SK-N-SH (cell line): ENCODE measurements around the gene AP2S1. TPM values are rescaled to one million over a fixed set of nuclear protein-coding genes. Genes with fewer than 3 reads are reported as not detected.
A peak's percentile ranks its signal among the peaks of the same experiment; 100 is the strongest.

Experiments used
- CTCF ChIA-PET: fragments of 300-600, 350-600 bp; formaldehyde crosslinking; extraction: SDS; loops from one replicate; lab custom pipeline; 2021; lab: Yijun Ruan, JAX
- POLR2A ChIA-PET: fragments of 350-600 bp; sonication (Branson Sonifier 250); formaldehyde crosslinking; extraction: SDS; loops from one replicate; lab custom pipeline; 2020; ENCODE audit warnings: antibody characterized with exemption, inconsistent platforms; lab: Yijun Ruan, JAX
- DNase-seq: peaks from one replicate; pipeline ENCODE4 v3.0.0; 2012
- H2AFZ ChIP-seq: fragments of 200-600 bp; sonication (generic); 2 replicates; pipeline ENCODE4 v1.8.1; 2016; ENCODE audit warnings: antibody characterized with exemption, mild to moderate bottlenecking, low read depth
- H3F3A ChIP-seq: fragments of 200-600 bp; sonication (generic); replicated peaks from 2 replicates; pipeline ENCODE3; 2016; ENCODE audit warnings: antibody characterized with exemption, mild to moderate bottlenecking; ENCODE audit not compliant: insufficient read depth
- H3K27ac ChIP-seq, 2 experiments: fragments of 200-500 bp in 1 of 2; fragments of 200-600 bp in 1 of 2; sonication (Bioruptor generic) in 1 of 2; sonication (generic), shearing (Covaris generic) in 1 of 2; 2 replicates each; pipeline versions ENCODE4 v1.5.1 to v1.6.1; 2014 to 2016; ENCODE audit warnings: low read depth in 2 of 2, inconsistent platforms in 1 of 2, low read length in 1 of 2, mild to moderate bottlenecking in 1 of 2, mixed read lengths in 1 of 2
- H3K27me3 ChIP-seq: fragments of 200-600 bp; sonication (generic), shearing (Covaris generic); 2 replicates; pipeline ENCODE4 v1.6.1; 2016; ENCODE audit warnings: mixed run types; ENCODE audit not compliant: insufficient read depth
- H3K36me3 ChIP-seq, 2 experiments: fragments of 200-500 bp in 1 of 2; fragments of 200-600 bp in 1 of 2; sonication (Bioruptor generic) in 1 of 2; sonication (generic) in 1 of 2; replicated peaks in 1 of 2; 2 replicates each; pipeline versions ENCODE3 to v1.5.1; 2014 to 2016; ENCODE audit warnings: low read length in 1 of 2, mild to moderate bottlenecking in 1 of 2; ENCODE audit not compliant: insufficient read depth in 2 of 2, control insufficient read depth in 1 of 2
- H3K4me1 ChIP-seq, 2 experiments: fragments of 200-500 bp in 1 of 2; fragments of 200-600 bp in 1 of 2; sonication (Bioruptor generic) in 1 of 2; sonication (generic), shearing (Covaris generic) in 1 of 2; 2 replicates each; pipeline versions ENCODE4 v1.5.1 to v1.6.1; 2014 to 2016; ENCODE audit warnings: low read depth in 1 of 2, low read length in 1 of 2, mixed run types in 1 of 2; ENCODE audit not compliant: insufficient read depth in 2 of 2, control insufficient read depth in 1 of 2
- H3K4me2 ChIP-seq: fragments of 200-600 bp; sonication (generic), shearing (Covaris generic); 2 replicates; pipeline ENCODE4 v1.6.1; 2017; ENCODE audit warnings: mixed run types
- H3K4me3 ChIP-seq, 2 experiments: fragments of 200-500 bp in 1 of 2; fragments of 200-600 bp in 1 of 2; sonication (Bioruptor generic) in 1 of 2; sonication (generic), shearing (Covaris generic) in 1 of 2; 2 replicates each; pipeline versions ENCODE4 v1.5.1 to v1.8.1; 2014 to 2016; ENCODE audit warnings: low read depth in 2 of 2, inconsistent platforms in 1 of 2, low read length in 1 of 2, mild to moderate bottlenecking in 1 of 2, mixed read lengths in 1 of 2, moderate library complexity in 1 of 2
- H3K79me2 ChIP-seq: fragments of 200-600 bp; sonication (generic); 2 replicates; pipeline ENCODE4 v1.8.1; 2017; ENCODE audit warnings: mild to moderate bottlenecking; ENCODE audit not compliant: insufficient read depth
- H3K9ac ChIP-seq: fragments of 200-600 bp; sonication (generic); 2 replicates; pipeline ENCODE4 v1.6.1; 2017; ENCODE audit warnings: mixed run types
- H3K9me2 ChIP-seq: fragments of 200-600 bp; sonication (generic); 2 replicates; pipeline ENCODE4 v1.6.1; 2017; ENCODE audit warnings: mixed run types
- H3K9me3 ChIP-seq: fragments of 200-600 bp; sonication (generic); 2 replicates; pipeline ENCODE4 v1.6.1; 2017; ENCODE audit warnings: mixed run types, mild to moderate bottlenecking, moderate library complexity
- H4K20me1 ChIP-seq: fragments of 200-600 bp; sonication (generic); 2 replicates; pipeline ENCODE4 v1.6.1; 2017; ENCODE audit warnings: mild to moderate bottlenecking, mixed run types; ENCODE audit not compliant: insufficient read depth
- CTCF ChIP-seq: fragments of 200-600 bp; sonication (generic); IDR thresholded peaks from 2 replicates; pipeline ENCODE4 v1.6.1; 2017; ENCODE audit warnings: antibody characterized with exemption, mild to moderate bottlenecking, moderate library complexity
- EP300 ChIP-seq, 2 experiments: IDR thresholded peaks; 2 replicates each; pipeline versions ENCODE4 v1.4.0 to v1.6.1; 2012; ENCODE audit warnings: borderline replicate concordance in 1 of 2, low read depth in 1 of 2, low read length in 1 of 2
- EZH2phosphoT487 ChIP-seq: fragments of 200-600 bp; sonication (generic); IDR thresholded peaks from 2 replicates; pipeline ENCODE4 v1.6.1; 2017; ENCODE audit warnings: low read depth, mixed run types, mild to moderate bottlenecking, antibody characterized with exemption, moderate library complexity, borderline replicate concordance
- FOXJ3 ChIP-seq: sonication (generic); formaldehyde crosslinking; IDR thresholded peaks from 2 replicates; pipeline ENCODE4 v1.5.1; 2020; ENCODE audit warnings: mild to moderate bottlenecking, missing genetic modification reagents
- GABPA ChIP-seq: IDR thresholded peaks from 2 replicates; pipeline ENCODE4 v1.4.0; 2012; ENCODE audit warnings: low read depth, mild to moderate bottlenecking
- GATA2 ChIP-seq: sonication (generic); formaldehyde crosslinking; IDR thresholded peaks from 2 replicates; pipeline ENCODE4 v1.5.0; 2020; ENCODE audit warnings: mild to moderate bottlenecking, missing genetic modification reagents
- JUND ChIP-seq: IDR thresholded peaks from 2 replicates; pipeline ENCODE4 v1.4.0; 2012
- MEF2A ChIP-seq: IDR thresholded peaks from 2 replicates; pipeline ENCODE4 v1.4.0; 2012; ENCODE audit warnings: low read depth, borderline replicate concordance
- NFIC ChIP-seq: IDR thresholded peaks from 2 replicates; pipeline ENCODE4 v1.4.0; 2012; ENCODE audit warnings: borderline replicate concordance
- NRF1 ChIP-seq: IDR thresholded peaks from 2 replicates; pipeline ENCODE4 v1.6.1; 2012; ENCODE audit warnings: low read depth, mild to moderate bottlenecking, low read length
- RAD21 ChIP-seq: IDR thresholded peaks from 2 replicates; pipeline ENCODE4 v1.6.1; 2012; ENCODE audit warnings: mild to moderate bottlenecking, low read length
- RCOR1 ChIP-seq: fragments of 150-350 bp; IDR thresholded peaks from 2 replicates; pipeline ENCODE4 v1.6.1; 2017; ENCODE audit warnings: antibody characterized with exemption, low read length
- REST ChIP-seq: IDR thresholded peaks from 2 replicates; pipeline ENCODE4 v1.6.1; 2012; ENCODE audit warnings: mild to moderate bottlenecking, low read depth, low read length, moderate library complexity
- RFX5 ChIP-seq: IDR thresholded peaks from 2 replicates; pipeline ENCODE4 v1.6.1; 2012; ENCODE audit warnings: mild to moderate bottlenecking, improper control_type of control experiment, low read length
- SIN3A ChIP-seq: IDR thresholded peaks from 2 replicates; pipeline ENCODE4 v1.6.1; 2012; ENCODE audit warnings: low read depth, mild to moderate bottlenecking, low read length, moderate library complexity, borderline replicate concordance
- SMC3 ChIP-seq: IDR thresholded peaks from 2 replicates; pipeline ENCODE4 v1.6.1; 2012; ENCODE audit warnings: low read depth, low read length, improper control_type of control experiment
- TAF1 ChIP-seq: IDR thresholded peaks from 2 replicates; pipeline ENCODE4 v1.6.1; 2012; ENCODE audit warnings: low read depth, mild to moderate bottlenecking, low read length, moderate library complexity, borderline replicate concordance
- USF1 ChIP-seq: IDR thresholded peaks from 2 replicates; pipeline ENCODE4 v1.4.0; 2012; ENCODE audit warnings: low read depth, borderline replicate concordance
- YY1 ChIP-seq: IDR thresholded peaks from 2 replicates; pipeline ENCODE4 v1.4.0; 2012; ENCODE audit warnings: low read depth, mild to moderate bottlenecking
- WGBS: methylation state at CpG from one replicate; pipeline ENCODE4 v1.1.6; 2017; ENCODE audit warnings: low lambda C conversion rate; 5-methylcytosine and 5-hydroxymethylcytosine counted together
- polyA plus RNA-seq, 3 experiments: library from polyadenylated mRNA; depleted of rRNA; stranded (reverse); fragments of >200 nt; gene quantifications; 2 replicates each; pipeline ENCODE4 v1.2.3, GENCODE V29; 2012
- TF ChIP-seq, protein P1 (sequence below): IDR thresholded peaks from 2 replicates; pipeline ENCODE4 v1.4.0; 2012; ENCODE audit warnings: low read depth, borderline replicate concordance
- TF ChIP-seq, protein P2 (sequence below): IDR thresholded peaks from 2 replicates; pipeline ENCODE4 v1.4.0; 2012; ENCODE audit warnings: low read depth

AP2S1 gene
- polyA plus RNA-seq, 1 of the 3 experiments (the other 2 are of a cell fraction) = 565 TPM

DNA sequence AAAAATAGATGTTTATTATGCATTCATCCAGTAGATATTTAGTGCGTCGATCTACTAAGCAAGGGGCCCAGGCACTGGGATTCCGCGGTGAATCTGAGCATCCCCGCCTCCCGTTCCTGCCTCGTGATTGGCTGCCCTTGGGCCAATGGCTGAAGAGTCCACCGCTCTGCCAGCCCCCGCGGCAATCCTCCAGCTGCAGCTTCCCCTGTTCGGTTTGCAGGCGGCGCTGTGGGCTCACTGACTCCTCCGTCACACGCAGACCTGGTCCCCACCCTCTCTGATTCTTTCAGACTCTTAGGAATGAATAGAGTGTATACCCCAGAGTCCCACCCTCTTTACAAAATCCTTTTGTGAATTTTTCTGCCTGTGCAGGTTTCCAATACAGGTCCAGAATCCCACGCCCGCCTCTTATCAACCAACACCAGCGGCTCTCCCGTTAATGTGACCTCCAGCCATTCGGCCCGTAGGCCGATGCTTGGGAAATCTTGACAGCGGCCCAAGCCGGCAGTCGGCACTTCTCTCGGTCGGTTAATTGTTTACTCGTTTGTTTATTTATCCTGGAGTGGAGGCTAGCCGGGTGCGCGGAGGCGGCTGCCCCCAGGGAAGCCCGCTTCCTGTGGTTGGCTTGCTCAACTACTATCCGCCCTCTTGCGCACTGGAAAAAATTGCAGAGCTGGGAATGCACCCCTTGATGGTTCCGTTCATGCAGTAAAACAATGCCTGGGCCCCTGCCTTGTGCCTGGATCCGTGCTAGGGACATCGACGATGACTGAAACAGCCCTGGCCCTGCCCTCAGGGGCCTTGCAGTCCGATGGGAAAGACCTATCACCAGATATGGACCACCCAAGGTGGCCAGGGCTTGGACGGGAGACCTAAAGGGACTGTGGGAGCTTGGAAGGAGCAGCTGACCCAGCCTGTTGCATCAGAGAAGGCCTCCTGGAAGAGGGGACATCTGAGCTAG lies 5.7 kb upstream of the AP2S1 start:
- Histone ChIP-seq H3K4me3 (peak overlapping the region in 1 of 2 experiments; percentile 31; a peak in 2 of 4 replicates), H3K36me3 (no peaks in the 10 kb centered on the region), H3K79me2 (peaks cover 4% of the 10 kb centered on the region), H3F3A (peaks cover 14% of the 10 kb centered on the region), H3K4me2 (peak overlapping the region; percentile 38; the same call in 1 of the 2 replicates), H3K9ac (no peak overlapping the region), H3K9me3 (no peaks in the 10 kb centered on the region), H2AFZ (no peak overlapping the region), H3K27ac (peak overlapping the region; percentile 4 to 21; a peak in 2 of 4 replicates), H4K20me1 (no peaks in the 10 kb centered on the region), H3K4me1 (peaks cover 0 to 5% of the 10 kb centered on the region in 2 experiments; a peak in 2 of 4 replicates), H3K9me2 (no peaks in the 10 kb centered on the region), H3K27me3 (no peaks in the 10 kb centered on the region)
- CTCF ChIA-PET = interaction anchor here (0.5 to 10.2 kb wide), 14 partner anchors 10 to 268 kb away, joined by 3 to 126 read pairs (median 4); no protein-coding TSS in a partner anchor
- DNase-seq = peak; percentile 88
- POLR2A ChIA-PET = interaction anchor here (0.7 to 0.8 kb wide), 2 partner anchors 134 to 227 kb away, joined by 3 to 4 read pairs; no protein-coding TSS in a partner anchor
- WGBS = 47% methylated on average over 35 of the region's 41 CpGs
- TF ChIP-seq MEF2A (no peak), NFIC (no peak), SIN3A (0 out of 2 replicates have a peak, but pooled peaks have one; percentile 55), USF1 (0 out of 2 replicates have a peak, but pooled peaks have one; percentile 10), NRF1 (0 out of 2 replicates have a peak, but pooled peaks have one; percentile 3), EZH2phosphoT487 (no peak), YY1 (no peak), RFX5 (peak; percentile 81), RAD21 (peak; percentile 93), REST (no peak), JUND (no peak), RCOR1 (peak; percentile 51; the same call in 1 of the 2 replicates), EP300 (IDR thresholded peaks at IDR 0.05; ENCODE audit: borderline replicate concordance in 1 of 2, low read depth in 1 of 2, low read length in 1 of 2) (no peak), CTCF (peak; percentile 85), TAF1 (no peak), GATA2 (CRISPR knock-in tag) (no peak), SMC3 (peak; percentile 91), FOXJ3 (CRISPR knock-in tag) (no peak), GABPA (no peak)
- TF ChIP-seq, protein P1, sequence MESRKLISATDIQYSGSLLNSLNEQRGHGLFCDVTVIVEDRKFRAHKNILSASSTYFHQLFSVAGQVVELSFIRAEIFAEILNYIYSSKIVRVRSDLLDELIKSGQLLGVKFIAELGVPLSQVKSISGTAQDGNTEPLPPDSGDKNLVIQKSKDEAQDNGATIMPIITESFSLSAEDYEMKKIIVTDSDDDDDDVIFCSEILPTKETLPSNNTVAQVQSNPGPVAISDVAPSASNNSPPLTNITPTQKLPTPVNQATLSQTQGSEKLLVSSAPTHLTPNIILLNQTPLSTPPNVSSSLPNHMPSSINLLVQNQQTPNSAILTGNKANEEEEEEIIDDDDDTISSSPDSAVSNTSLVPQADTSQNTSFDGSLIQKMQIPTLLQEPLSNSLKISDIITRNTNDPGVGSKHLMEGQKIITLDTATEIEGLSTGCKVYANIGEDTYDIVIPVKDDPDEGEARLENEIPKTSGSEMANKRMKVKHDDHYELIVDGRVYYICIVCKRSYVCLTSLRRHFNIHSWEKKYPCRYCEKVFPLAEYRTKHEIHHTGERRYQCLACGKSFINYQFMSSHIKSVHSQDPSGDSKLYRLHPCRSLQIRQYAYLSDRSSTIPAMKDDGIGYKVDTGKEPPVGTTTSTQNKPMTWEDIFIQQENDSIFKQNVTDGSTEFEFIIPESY = no peak
- TF ChIP-seq, protein P2, sequence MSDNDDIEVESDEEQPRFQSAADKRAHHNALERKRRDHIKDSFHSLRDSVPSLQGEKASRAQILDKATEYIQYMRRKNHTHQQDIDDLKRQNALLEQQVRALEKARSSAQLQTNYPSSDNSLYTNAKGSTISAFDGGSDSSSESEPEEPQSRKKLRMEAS = peak; percentile 77
